ENCODE measurements around the gene SSR2.

SSR2 gene

GRCh38 chr1:156054500-156055280 is 33.9 kb upstream of the SSR2 start, which contains the start of gene LAMTOR2:
LAMTOR2 (plus strand) TSS chr1:156054782; CDS start chr1:156054890, 108 bp downstream.
- no peaks in the 10 kb centered on the region for H3K27me3 ChIP-seq (ENCODE audit: insufficient read depth, low read depth)
- H3K4me3 ChIP-seq (IDR thresholded peaks at IDR 0.05; ENCODE audit: insufficient read depth, low read depth, low read length) = peak within 1 kb of the TSS; percentile 100
- H4K20me1 ChIP-seq (ENCODE audit: insufficient read depth) = no peaks in the 10 kb centered on the region; the same call in 1 of the 2 replicates
- peak within 1 kb of the TSS; percentile 91 for H3K27ac ChIP-seq
- peaks cover 26% of the 10 kb centered on the region for H3K79me2 ChIP-seq (ENCODE audit: insufficient read depth, low read depth)
- peak within 1 kb of the TSS; percentile 85 for H2AFZ ChIP-seq (ENCODE audit: low read depth)
- H3K36me3 ChIP-seq (ENCODE audit: insufficient read depth) = peaks cover 7% of the 10 kb centered on the region; the same call in 1 of the 2 replicates
- H3K9ac ChIP-seq = peak within 1 kb of the TSS; percentile 92
- H3K4me2 ChIP-seq = peak within 1 kb of the TSS; percentile 98
- TF ChIP-seq, protein P1, sequence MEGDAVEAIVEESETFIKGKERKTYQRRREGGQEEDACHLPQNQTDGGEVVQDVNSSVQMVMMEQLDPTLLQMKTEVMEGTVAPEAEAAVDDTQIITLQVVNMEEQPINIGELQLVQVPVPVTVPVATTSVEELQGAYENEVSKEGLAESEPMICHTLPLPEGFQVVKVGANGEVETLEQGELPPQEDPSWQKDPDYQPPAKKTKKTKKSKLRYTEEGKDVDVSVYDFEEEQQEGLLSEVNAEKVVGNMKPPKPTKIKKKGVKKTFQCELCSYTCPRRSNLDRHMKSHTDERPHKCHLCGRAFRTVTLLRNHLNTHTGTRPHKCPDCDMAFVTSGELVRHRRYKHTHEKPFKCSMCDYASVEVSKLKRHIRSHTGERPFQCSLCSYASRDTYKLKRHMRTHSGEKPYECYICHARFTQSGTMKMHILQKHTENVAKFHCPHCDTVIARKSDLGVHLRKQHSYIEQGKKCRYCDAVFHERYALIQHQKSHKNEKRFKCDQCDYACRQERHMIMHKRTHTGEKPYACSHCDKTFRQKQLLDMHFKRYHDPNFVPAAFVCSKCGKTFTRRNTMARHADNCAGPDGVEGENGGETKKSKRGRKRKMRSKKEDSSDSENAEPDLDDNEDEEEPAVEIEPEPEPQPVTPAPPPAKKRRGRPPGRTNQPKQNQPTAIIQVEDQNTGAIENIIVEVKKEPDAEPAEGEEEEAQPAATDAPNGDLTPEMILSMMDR (conservative IDR thresholded peaks at IDR 0.05; ENCODE audit: low read depth, low read length) = no peak
- peaks cover 22% of the 10 kb centered on the region for H3K4me1 ChIP-seq (ENCODE audit: low read depth, poor library complexity, severe bottlenecking)

GRCh38 chr1:156053768-156054499 is 33.2 kb upstream of the SSR2 start, which contains the start of gene UBQLN4:
UBQLN4 (minus strand) TSS chr1:156053798; CDS start chr1:156053701, 97 bp downstream.
- TF ChIP-seq, protein P1 (conservative IDR thresholded peaks at IDR 0.05; ENCODE audit: low read depth, low read length) = peak; percentile 69
- H3K27me3 ChIP-seq (ENCODE audit: insufficient read depth, low read depth) = no peaks in the 10 kb centered on the region
- H4K20me1 ChIP-seq (ENCODE audit: insufficient read depth) = no peaks in the 10 kb centered on the region; the same call in 1 of the 2 replicates
- H2AFZ ChIP-seq (ENCODE audit: low read depth) = peak within 1 kb of the TSS; percentile 85
- peak within 1 kb of the TSS; percentile 98 for H3K4me2 ChIP-seq
- peak within 1 kb of the TSS; percentile 92 for H3K9ac ChIP-seq
- peaks cover 22% of the 10 kb centered on the region for H3K4me1 ChIP-seq (ENCODE audit: low read depth, poor library complexity, severe bottlenecking)
- peaks cover 26% of the 10 kb centered on the region for H3K79me2 ChIP-seq (ENCODE audit: insufficient read depth, low read depth)
- H3K27ac ChIP-seq = peak within 1 kb of the TSS; percentile 91
- peak within 1 kb of the TSS; percentile 100 for H3K4me3 ChIP-seq (IDR thresholded peaks at IDR 0.05; ENCODE audit: insufficient read depth, low read depth, low read length)
- H3K36me3 ChIP-seq (ENCODE audit: insufficient read depth) = peaks cover 7% of the 10 kb centered on the region; the same call in 1 of the 2 replicates

DNA sequence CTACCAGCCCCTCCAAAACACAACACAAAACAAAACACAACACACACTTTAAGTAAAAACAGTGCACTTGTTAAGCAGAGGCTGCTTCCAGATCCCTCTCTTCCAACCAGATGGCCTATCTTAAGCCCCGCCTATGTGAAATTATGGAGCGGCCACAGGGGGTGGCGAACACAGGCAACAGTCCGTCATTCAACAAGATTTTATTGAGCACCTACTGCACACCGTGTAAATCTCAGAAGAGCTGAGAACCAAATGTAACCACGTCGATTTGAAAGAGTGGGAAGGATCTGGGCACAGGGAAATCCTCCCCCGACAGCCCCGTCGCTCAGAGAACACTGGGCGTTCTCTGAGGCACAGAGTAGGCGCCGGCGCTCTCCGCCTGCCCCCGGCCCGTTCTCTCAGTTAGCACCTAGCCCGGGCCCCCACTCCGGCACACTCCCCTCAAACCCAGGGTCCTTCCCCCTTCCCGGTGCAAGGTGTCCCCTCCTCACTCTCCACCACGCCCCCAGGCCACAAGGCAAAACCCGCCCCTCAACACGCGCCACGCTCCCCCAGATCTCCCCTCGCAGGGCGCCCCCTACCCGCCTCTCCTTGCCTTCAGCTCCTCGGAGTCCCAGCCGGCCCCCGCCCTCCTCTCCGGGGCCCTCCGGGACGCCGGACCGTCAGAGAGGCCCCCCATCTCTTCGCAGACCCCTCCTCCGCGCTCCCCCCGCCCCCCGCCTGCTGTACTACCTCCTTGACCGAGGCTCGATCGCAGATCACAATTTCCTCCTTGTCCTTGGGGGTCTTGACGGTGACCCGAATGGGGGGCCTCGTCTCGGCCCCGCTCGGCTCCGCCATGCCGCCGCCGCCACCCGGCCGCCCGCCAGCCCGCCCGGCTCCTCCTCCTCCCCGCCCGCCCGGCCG is 32.4 kb upstream of the SSR2 start:
- peak overlapping the region; percentile 77 for H2AFZ ChIP-seq (ENCODE audit: low read depth)
- H3K4me1 ChIP-seq (ENCODE audit: low read depth, poor library complexity, severe bottlenecking) = peaks cover 22% of the 10 kb centered on the region
- H3K79me2 ChIP-seq (ENCODE audit: insufficient read depth, low read depth) = peaks cover 26% of the 10 kb centered on the region
- H3K27ac ChIP-seq = peak overlapping the region; percentile 91
- H3K4me3 ChIP-seq (IDR thresholded peaks at IDR 0.05; ENCODE audit: insufficient read depth, low read depth, low read length) = peak overlapping the region; percentile 81
- peak overlapping the region; percentile 92 for H3K9ac ChIP-seq
- peaks cover 7% of the 10 kb centered on the region; the same call in 1 of the 2 replicates for H3K36me3 ChIP-seq (ENCODE audit: insufficient read depth)
- TF ChIP-seq, protein P1 (conservative IDR thresholded peaks at IDR 0.05; ENCODE audit: low read depth, low read length) = peak; percentile 21
- H3K27me3 ChIP-seq (ENCODE audit: insufficient read depth, low read depth) = no peaks in the 10 kb centered on the region
- H4K20me1 ChIP-seq (ENCODE audit: insufficient read depth) = no peaks in the 10 kb centered on the region; the same call in 1 of the 2 replicates
- H3K4me2 ChIP-seq = peak overlapping the region; percentile 59
